ENCODE data around the gene RBL1.

DNA sequence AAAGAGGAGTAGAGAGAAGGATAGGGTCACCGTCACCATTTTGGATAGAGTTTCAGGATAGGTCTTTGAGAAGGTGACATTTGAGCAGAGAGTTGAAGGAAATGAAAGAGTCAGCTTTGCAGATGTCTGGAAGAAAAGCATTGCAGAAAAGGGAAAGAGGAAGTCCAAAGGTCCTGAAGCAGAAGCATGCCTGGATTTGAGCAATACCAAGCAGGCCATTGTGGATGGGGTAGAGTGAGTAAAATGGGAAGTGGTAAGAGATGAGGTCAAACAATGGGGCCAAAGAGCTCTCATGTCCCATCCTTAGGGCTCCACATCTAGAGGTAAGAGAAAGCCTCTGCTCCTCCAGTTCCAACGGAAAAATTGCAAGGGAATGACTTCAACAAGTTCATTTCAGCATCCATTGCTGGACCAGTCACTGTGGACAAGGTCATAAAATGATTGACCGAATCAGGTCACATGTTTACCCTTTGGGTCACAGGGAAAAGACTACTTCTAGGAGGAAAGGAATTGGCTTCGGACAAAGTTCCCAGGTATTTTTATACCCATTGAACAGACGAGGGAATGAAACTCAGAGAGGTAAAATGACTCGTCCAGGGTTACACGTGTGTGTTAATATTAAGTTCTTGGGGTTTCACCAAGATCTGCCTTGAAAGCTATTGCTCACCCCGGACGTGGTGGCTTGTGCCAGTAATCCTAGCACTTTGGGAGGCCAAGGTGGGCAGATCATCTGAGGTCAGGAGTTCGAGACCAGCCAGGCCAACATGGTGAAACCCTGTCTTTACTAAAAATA, 137.7 kb downstream of the RBL1 start:
- TF ChIP-seq, protein P1, sequence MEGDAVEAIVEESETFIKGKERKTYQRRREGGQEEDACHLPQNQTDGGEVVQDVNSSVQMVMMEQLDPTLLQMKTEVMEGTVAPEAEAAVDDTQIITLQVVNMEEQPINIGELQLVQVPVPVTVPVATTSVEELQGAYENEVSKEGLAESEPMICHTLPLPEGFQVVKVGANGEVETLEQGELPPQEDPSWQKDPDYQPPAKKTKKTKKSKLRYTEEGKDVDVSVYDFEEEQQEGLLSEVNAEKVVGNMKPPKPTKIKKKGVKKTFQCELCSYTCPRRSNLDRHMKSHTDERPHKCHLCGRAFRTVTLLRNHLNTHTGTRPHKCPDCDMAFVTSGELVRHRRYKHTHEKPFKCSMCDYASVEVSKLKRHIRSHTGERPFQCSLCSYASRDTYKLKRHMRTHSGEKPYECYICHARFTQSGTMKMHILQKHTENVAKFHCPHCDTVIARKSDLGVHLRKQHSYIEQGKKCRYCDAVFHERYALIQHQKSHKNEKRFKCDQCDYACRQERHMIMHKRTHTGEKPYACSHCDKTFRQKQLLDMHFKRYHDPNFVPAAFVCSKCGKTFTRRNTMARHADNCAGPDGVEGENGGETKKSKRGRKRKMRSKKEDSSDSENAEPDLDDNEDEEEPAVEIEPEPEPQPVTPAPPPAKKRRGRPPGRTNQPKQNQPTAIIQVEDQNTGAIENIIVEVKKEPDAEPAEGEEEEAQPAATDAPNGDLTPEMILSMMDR (conservative IDR thresholded peaks at IDR 0.05; ENCODE audit: low read depth, low read length), result no peak
- TF ChIP-seq EZH2 (IDR thresholded peaks at IDR 0.05; ENCODE audit: borderline replicate concordance, low read depth, low read length, poor library complexity, severe bottlenecking), result no peak

All from A673 (cell line).